ENCODE measurements around the gene IPO13. TPM values are rescaled to one million over a fixed set of nuclear protein-coding genes. Genes with fewer than 3 reads are reported as not detected.

The IPO13 gene
- total RNA-seq, 2 experiments from 2014 or later: 25.3 to 29.4 TPM

DNA sequence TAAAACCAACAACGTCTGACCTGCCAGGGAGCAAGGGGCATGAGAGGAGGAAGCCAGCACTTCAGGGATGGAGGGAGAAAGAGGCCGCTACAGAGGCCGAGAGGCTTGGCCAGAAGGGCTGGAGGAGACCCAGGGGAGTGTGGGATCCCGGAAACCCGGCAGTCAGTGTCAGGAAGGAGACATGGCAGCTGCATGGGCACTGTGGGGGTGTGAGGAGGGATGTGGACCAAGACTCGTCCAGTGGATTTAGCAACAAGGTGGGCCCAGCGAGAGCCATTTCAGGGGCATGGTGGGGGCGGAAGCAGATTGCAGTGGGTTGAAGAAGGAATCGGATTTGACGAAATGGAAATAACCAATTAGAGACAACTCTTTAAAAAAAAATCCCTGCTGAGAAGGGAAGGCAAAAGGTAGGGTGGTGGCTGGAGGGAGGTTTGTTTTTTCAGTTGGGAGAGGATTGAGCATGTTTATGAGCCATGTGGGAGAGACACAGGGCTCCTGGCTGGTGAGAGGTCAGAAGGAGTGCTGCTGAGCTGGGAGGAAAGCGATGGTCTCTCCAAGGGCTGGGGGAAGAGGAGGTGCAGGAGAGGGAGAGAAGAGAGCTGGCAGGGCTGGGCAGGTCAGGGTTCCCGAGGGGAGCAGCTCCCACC is 36.6 kb downstream of the IPO13 start:
- peaks cover 2% of the 10 kb centered on the region for H3K36me3 Mint-ChIP-seq
- no peaks in the 10 kb centered on the region for H3K27me3 Mint-ChIP-seq
- H3K9me3 Mint-ChIP-seq (ENCODE audit: low read depth): no peaks in the 10 kb centered on the region
- no peak for ATAC-seq
- DNase-seq: no peak
- H3K4me3 Mint-ChIP-seq: no peak overlapping the region
- peaks cover 15% of the 10 kb centered on the region for H3K4me1 Mint-ChIP-seq
- CTCF ChIA-PET: no interaction called here
- H3K27ac Mint-ChIP-seq: no peak overlapping the region

DNA sequence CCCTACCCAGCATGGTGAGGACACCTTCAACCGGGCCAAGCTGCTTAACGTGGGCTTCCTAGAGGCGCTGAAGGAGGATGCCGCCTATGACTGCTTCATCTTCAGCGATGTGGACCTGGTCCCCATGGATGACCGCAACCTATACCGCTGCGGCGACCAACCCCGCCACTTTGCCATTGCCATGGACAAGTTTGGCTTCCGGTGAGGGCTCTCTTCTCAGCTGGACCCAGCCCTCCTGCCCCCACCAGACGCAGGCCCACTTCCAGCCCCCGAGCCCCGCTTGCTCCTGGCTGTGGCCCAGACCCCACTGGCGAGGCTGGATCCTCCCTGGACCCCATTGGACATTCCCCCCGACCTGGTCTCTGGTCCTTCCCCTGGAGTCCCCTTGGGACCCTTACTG is 38.1 kb downstream of the IPO13 start:
- no peak overlapping the region for H3K27ac Mint-ChIP-seq
- CTCF ChIA-PET: no interaction called here

DNA sequence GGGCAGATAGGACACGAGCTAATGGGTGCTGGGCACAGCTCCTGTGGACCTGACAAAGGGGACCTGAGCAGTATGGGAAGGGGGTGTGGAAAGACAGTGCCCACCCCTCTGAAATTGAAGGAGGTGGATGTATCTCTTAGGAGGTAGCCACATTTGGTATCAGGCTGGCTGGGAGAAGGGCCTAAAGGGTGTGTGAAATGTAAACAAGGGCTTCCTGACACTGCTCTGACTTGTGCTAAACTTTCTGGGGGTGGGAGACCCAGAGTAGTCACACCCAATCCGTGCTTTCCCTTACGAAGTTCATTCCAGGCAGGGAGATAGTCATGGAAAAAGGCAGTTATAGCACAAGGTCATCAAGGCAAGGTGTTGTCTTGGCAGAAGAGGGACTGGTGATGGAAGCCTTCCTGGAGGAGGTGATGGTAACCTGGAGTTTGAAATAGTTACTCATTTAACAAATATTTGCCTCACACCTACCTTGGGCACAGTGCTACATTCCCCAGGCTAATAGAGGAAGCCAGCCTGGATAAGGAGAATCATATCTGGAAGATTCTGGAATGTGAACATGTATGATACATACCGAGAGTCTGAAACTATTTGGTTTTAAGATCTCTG is 39.3 kb downstream of the IPO13 start:
- Mint-ChIP-seq H3K4me1 (peaks cover 1% of the 10 kb centered on the region), H3K9me3 (ENCODE audit: low read depth) (no peaks in the 10 kb centered on the region), H3K27ac (no peak overlapping the region), H3K36me3 (no peaks in the 10 kb centered on the region), H3K4me3 (no peak overlapping the region), H3K27me3 (no peaks in the 10 kb centered on the region)
- DNase-seq (no peak), ATAC-seq (no peak)
- CTCF ChIA-PET: no interaction called here

More for the DNA sequence above, 38.1 kb downstream of the IPO13 start:
- DNase-seq: no peak
- ATAC-seq: no peak
- no peaks in the 10 kb centered on the region for H3K27me3 Mint-ChIP-seq
- H3K4me3 Mint-ChIP-seq: no peak overlapping the region
- peaks cover under 1% of the 10 kb centered on the region for H3K36me3 Mint-ChIP-seq
- peaks cover 9% of the 10 kb centered on the region for H3K4me1 Mint-ChIP-seq
- no peaks in the 10 kb centered on the region for H3K9me3 Mint-ChIP-seq (ENCODE audit: low read depth)

DNA sequence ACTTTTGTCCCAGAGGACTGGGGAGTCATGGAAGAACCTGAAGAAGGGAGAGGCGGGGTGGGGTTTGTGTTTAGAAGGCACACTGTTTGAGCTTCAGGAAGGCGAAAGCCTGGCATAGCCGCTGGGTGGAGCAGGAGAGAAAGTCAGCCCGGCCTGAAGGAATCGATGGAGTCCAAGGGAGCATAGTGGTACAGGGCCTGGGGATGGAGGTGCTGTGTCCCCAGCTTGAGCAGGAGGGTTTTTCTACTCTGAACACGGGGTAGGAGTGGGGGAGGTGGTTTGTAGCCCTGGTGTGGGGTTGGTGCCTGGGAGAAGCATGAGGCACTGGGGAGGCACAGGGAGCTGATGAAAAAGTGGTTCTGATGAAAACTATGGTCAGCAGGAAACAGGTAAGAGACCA is 40.0 kb downstream of the IPO13 start:
- Mint-ChIP-seq H3K36me3 (no peaks in the 10 kb centered on the region), H3K9me3 (ENCODE audit: low read depth) (no peaks in the 10 kb centered on the region), H3K27ac (no peak overlapping the region), H3K27me3 (no peaks in the 10 kb centered on the region), H3K4me3 (no peak overlapping the region), H3K4me1 (peaks cover 2% of the 10 kb centered on the region)
- ATAC-seq: no peak
- no peak for DNase-seq
- CTCF ChIA-PET: no interaction called here

DNA sequence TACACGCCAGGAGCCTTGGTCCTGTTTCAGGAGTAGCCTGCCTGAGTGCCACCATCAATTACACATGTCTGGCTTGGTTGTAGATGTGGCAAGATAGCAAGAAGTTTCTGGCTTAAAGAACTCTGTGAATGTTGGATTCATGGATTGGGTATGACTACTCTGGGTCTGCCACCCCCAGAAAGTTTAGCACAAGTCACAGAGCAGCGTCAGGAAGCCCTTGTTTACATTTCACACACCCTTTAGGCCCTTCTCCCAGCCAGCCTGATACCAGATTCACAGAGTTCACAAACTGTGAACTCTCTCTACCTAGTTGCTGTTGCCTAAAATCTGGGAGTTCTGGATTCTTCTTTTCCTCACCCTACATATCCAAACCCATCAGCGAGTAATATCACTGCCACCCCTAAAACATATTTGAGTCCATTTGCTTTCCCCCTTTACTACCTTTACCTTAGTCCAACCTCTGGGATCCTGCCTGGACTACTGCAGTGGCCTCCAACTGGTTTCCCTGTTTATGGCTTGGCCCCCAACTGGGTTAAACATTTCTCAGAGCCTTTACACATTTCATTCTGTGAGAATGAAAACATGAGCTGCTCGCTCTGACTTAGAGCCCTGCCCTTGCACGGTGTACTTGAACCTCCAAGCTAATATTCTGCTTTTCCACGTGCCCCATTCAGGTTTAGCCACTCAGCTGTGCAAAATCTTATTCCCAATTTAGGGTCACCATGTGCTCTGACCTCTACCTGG is 40.6 kb downstream of the IPO13 start:
- H3K27me3 Mint-ChIP-seq: no peaks in the 10 kb centered on the region
- no peaks in the 10 kb centered on the region for H3K9me3 Mint-ChIP-seq (ENCODE audit: low read depth)
- ATAC-seq: no peak
- no peaks in the 10 kb centered on the region for H3K36me3 Mint-ChIP-seq
- H3K27ac Mint-ChIP-seq: no peak overlapping the region
- H3K4me1 Mint-ChIP-seq: peaks cover 7% of the 10 kb centered on the region
- no peak for DNase-seq
- no peak overlapping the region for H3K4me3 Mint-ChIP-seq
- CTCF ChIA-PET: interaction anchor here (1.1 to 1.8 kb wide), 2 partner anchors 49 to 53 kb away, joined by 3 to 4 read pairs; no protein-coding TSS in a partner anchor

DNA sequence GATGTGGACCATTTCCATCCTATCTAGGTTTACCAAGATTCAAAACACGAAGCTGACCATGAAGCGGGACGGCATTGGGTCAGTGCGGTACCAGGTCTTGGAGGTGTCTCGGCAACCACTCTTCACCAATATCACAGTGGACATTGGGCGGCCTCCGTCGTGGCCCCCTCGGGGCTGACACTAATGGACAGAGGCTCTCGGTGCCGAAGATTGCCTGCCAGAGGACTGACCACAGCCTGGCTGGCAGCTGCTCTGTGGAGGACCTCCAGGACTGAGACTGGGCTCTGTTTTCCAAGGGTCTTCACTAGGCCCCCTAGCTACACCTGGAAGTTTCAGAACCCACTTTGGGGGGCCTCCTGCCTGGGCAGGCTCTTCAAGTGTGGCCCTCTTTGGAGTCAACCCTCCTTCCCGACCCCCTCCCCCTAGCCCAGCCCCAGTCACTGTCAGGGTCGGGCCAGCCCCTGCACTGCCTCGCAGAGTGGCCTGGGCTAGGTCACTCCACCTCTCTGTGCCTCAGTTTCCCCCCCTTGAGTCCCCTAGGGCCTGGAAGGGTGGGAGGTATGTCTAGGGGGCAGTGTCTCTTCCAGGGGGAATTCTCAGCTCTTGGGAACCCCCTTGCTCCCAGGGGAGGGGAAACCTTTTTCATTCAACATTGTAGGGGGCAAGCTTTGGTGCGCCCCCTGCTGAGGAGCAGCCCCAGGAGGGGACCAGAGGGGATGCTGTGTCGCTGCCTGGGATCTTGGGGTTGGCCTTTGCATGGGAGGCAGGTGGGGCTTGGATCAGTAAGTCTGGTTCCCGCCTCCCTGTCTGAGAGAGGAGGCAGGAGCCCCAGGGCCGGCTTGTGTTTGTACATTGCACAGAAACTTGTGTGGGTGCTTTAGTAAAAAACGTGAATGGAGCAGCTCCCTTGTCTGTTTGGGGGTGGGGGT is 43.8 kb downstream of the IPO13 start:
- no peaks in the 10 kb centered on the region for H3K27me3 Mint-ChIP-seq
- DNase-seq: no peak
- H3K27ac Mint-ChIP-seq: peak overlapping the region; percentile 82
- CTCF ChIA-PET: interaction anchor here (1.0 to 3.7 kb wide), 4 partner anchors 15 to 46 kb away, joined by 3 to 17 read pairs (median 11); partner anchors contain the start of gene ATP6V0B
- H3K4me3 Mint-ChIP-seq: peak overlapping the region; percentile 83
- no peaks in the 10 kb centered on the region for H3K9me3 Mint-ChIP-seq (ENCODE audit: low read depth)
- no peaks in the 10 kb centered on the region for H3K36me3 Mint-ChIP-seq
- H3K4me1 Mint-ChIP-seq: peaks cover 16% of the 10 kb centered on the region
- no peak for ATAC-seq

DNA sequence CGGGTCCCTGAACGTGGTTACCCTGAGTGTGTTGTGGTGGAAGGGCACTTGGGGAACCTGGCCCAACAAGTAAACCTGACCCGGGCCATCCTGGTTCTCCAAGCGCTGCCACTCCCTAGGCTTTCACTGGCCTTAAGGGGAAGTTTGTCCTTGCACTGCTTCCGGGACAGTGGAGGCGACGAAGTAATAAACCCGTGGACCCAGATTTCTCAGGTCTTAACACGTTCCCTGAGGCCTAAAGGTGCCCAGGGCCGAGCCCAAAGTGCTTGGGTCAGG is 44.4 kb downstream of the IPO13 start:
- Mint-ChIP-seq H3K4me1 (peaks cover 16% of the 10 kb centered on the region), H3K4me3 (peak overlapping the region; percentile 83), H3K27me3 (no peaks in the 10 kb centered on the region), H3K27ac (peak overlapping the region; percentile 82), H3K36me3 (no peaks in the 10 kb centered on the region), H3K9me3 (ENCODE audit: low read depth) (no peaks in the 10 kb centered on the region)
- no peak for ATAC-seq
- no peak for DNase-seq
- CTCF ChIA-PET: interaction anchor here (1.5 to 3.7 kb wide), 3 partner anchors 14 to 45 kb away, joined by 5 to 17 read pairs (median 17); partner anchors contain the start of gene ATP6V0B

DNA sequence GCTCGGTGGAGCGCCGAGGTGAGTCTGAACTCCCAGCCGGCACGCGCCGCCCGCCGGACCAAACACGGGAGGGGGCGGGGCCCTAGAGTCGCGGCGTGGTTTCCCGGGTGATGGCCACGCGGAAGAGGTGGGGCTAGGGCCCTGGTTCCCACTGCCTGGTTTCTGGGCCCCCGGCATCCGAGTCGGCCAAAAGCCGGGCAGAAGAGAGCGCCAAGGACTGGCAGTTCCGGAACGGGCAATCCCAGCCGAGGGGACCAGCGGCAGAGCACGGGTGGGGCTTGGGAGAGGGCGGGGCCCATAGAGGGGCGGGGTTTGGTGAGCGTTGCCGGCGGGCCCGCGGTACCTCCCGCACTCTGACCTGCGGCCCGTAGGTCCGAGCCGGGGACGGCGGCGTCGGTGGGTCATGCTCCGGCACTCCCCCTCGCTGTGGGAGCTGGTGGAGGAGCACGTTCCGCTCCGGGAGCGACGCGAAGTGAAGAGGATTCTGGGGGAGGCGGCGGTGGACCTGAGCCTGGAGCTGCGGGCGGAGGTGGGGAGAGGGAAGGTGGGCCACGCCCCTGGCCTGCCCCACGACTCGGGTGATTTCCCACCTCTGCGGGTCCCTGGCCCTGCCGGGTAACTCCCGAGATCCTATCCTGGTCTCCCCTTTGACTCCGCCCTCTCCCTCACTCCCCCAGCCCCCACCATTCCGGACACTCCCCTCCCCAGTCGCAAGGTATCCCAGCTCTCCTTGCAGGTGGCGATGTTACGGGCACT is 44.9 kb downstream of the IPO13 start, which contains the start of gene CCDC24:
Gene CCDC24 (plus strand): TSS at position 124 of the 756 bp plus-strand sequence. CDS start 280 bp downstream, at position 404.
- H3K4me1 Mint-ChIP-seq: peaks cover 16% of the 10 kb centered on the region
- DNase-seq (peak; percentile 83), ATAC-seq (peak; percentile 86)
- no peaks in the 10 kb centered on the region for H3K27me3 Mint-ChIP-seq
- H3K27ac Mint-ChIP-seq: peak within 1 kb of the TSS; percentile 82
- peak within 1 kb of the TSS; percentile 83 for H3K4me3 Mint-ChIP-seq
- H3K9me3 Mint-ChIP-seq (ENCODE audit: low read depth): no peaks in the 10 kb centered on the region
- no peaks in the 10 kb centered on the region for H3K36me3 Mint-ChIP-seq
- CTCF ChIA-PET: interaction anchor here (1.5 to 3.7 kb wide), 4 partner anchors 14 to 57 kb away, joined by 5 to 17 read pairs (median 14); partner anchors contain the start of gene ATP6V0B

DNA sequence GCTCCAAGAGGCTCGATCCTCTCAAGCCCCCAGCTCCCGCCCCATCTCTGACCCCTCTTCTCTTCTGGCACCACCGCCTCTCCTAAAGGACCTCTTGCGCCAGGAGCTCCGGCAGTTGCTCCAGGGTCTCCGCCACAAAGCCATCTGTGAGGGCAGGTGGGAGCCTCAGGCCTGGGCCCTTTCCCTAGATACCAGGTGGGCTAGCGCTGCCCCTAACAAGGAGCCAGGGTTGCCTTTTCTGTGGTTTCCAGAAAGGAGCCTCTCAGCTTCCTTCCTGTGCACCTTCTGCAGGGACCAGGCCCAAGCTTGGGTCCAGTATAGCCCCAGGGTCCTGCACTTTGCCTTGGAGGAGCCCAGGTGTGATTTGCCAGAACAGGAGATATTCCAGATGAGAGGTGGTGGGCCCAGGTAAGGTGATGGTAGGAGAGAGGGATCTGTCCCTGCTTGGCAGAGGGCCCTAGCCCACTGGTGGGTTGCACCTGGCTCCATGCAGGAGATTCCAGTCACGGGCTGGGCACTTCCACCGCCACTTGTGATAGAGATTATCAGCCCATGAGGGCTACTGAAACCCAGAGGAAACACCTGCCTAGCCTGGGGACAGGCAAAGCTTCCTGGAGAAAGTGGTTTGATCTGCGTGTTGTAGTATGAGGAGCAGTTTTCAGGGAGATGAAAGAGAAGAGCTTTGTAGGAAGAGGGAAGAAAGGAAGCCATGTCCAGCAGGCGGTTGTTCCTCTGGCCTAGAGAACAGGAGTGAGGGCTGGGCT is 45.7 kb downstream of the IPO13 start:
- peak overlapping the region; percentile 24 for H3K27ac Mint-ChIP-seq
- no peaks in the 10 kb centered on the region for H3K9me3 Mint-ChIP-seq (ENCODE audit: low read depth)
- peak overlapping the region; percentile 83 for H3K4me3 Mint-ChIP-seq
- DNase-seq (no peak), ATAC-seq (no peak)
- no peaks in the 10 kb centered on the region for H3K36me3 Mint-ChIP-seq
- peaks cover 16% of the 10 kb centered on the region for H3K4me1 Mint-ChIP-seq
- CTCF ChIA-PET: interaction anchor here (1.2 to 3.7 kb wide), 6 partner anchors 13 to 56 kb away, joined by 3 to 17 read pairs (median 8); partner anchors contain the start of genes ATP6V0B and DPH2
- no peaks in the 10 kb centered on the region for H3K27me3 Mint-ChIP-seq

DNA sequence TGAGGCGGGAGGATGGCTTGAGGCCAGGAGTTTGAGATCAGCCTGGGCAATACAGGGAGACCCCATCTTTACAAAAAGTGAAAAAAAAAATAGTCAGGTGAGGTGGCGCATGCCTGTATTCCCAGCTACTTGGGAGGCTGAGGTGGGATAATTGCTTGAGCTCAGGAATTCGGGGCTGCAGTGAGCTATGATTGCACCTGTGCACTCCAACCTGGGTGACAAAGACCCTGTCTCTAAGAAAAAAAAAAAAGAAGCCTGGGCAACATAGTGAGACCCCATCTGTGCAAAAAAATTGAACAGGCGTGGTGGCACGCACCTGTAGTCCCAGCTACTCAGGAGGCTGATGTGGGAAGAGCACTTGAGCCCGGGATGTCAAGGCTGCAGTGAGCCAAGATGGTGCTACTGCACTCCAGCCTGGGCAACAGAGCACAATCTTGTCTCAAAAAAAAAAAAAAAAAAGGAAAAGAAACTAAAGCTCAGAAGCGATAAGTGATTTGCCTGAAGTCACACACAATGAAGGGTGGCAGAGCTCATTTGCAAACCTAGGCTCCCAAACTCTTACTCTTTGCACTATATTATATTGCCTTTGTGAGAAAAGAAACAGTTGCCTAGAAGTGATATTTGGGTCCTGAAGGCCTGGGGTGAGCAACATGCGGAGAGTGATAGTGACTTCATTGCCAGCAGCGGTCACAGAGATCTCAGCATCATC is 46.6 kb downstream of the IPO13 start:
- no peak for ATAC-seq
- peaks cover 17% of the 10 kb centered on the region for H3K4me1 Mint-ChIP-seq
- H3K36me3 Mint-ChIP-seq: no peaks in the 10 kb centered on the region
- no peak overlapping the region for H3K4me3 Mint-ChIP-seq
- no peak overlapping the region for H3K27ac Mint-ChIP-seq
- CTCF ChIA-PET: interaction anchor here (0.8 to 3.7 kb wide), 7 partner anchors 12 to 55 kb away, joined by 3 to 17 read pairs (median 5); partner anchors contain the start of genes ATP6V0B and DPH2
- no peaks in the 10 kb centered on the region for H3K27me3 Mint-ChIP-seq
- no peak for DNase-seq
- no peaks in the 10 kb centered on the region for H3K9me3 Mint-ChIP-seq (ENCODE audit: low read depth)

DNA sequence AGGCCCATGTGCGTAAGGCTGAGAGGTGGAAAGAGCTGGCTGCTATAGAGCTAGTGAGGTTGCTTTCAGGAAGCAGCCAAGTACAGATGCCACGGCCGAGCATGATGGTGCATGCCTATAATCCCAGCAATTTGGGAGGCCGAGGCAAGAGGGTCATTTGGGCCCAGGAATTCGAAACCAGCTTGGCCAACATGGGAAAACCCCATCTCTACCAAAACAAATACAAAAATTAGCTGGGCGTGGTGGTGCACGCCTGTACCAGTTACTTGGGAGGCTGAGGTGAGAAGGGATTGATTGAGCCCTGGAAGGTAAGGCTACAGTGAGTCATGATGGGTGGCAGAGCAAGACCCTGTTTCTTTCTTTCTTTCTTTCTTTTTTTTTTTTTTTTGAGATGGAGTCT is 47.3 kb downstream of the IPO13 start:
- no peak overlapping the region for H3K27ac Mint-ChIP-seq
- no peak for ATAC-seq

More for the DNA sequence above, 47.3 kb downstream of the IPO13 start:
- H3K27me3 Mint-ChIP-seq: no peaks in the 10 kb centered on the region
- H3K4me1 Mint-ChIP-seq: peaks cover 18% of the 10 kb centered on the region
- no peaks in the 10 kb centered on the region for H3K9me3 Mint-ChIP-seq (ENCODE audit: low read depth)
- no peak for DNase-seq
- CTCF ChIA-PET: interaction anchor here (0.8 to 3.7 kb wide), 6 partner anchors 11 to 54 kb away, joined by 3 to 17 read pairs (median 4); partner anchors contain the start of gene DPH2
- H3K4me3 Mint-ChIP-seq: no peak overlapping the region
- H3K36me3 Mint-ChIP-seq: no peaks in the 10 kb centered on the region
